ENCODE results near the gene BEND7.

Gene BEND7

DNA sequence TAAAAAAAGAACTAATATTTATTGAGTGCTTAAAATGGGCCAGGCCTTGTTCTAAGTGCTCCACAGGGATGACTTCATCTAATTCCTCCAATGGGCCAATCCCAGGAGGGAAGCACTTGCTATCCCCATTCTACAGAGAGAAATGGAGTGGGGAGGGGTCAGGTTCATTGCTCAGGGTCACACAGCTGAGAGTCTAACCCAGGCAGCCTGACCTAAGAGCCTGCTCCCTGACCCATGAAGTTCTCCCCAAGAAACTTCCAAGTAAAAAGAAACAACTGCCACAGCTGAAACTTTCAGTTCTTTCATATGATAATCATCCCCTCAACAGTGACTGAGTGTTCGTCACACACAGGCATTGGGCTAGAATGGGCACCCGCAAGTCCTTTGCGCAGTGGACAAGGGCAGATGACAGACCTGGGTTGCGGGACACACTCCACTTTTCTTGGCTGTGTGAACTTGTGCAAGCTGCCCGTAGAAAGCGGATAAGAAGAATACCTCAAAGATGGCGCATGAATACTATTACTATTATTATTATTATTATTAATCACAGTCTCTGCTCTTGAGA lies 39.7 kb downstream of the BEND7 start:
- DNase-seq (ENCODE audit: low read depth, low spot score): no peak
- H3K4me3 ChIP-seq (ENCODE audit: low read length): no peak overlapping the region

DNA sequence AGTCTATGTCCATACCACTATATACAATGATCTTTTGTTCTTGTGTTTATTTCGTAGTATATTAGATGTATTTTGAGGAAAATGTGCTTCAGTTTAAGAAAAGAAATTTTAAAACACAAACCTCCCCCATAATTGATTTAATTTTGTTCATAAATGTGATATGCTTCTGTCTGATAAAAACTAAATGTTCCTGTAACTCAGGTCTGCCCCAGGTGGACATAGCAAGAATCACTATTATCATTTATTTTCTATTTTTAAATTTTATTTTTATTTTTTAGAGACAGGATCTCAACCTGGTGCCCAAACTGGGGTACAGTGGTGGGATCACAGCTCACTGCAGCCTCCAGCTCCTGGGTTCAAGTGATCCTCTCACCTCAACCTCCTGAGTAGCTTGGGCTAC lies 43.2 kb downstream of the BEND7 start:
- DNase-seq (ENCODE audit: low read depth, low spot score): no peak
- H3K4me3 ChIP-seq (ENCODE audit: low read length): no peak overlapping the region

DNA sequence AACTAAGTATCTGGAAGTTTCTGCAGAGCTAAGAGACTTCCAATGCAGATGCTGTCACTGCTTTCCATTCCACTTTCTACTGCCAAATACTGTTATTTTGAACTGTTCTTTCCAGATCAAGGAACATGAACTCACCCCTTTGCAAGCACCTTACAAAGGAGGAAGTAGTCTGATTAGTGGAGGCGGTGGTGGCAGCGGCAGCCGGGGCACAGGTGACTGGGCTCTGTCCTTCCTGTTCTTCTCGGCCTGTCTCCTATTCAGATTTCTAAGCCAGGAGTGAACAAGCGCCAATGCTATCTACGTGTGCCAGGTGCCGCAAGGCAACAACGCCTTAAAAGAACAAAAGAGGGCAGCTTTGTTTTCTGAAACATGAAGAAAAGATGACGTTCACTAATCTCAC lies 44.9 kb downstream of the BEND7 start:
- no peak for DNase-seq (ENCODE audit: low read depth, low spot score)
- H3K4me3 ChIP-seq (ENCODE audit: low read length): no peak overlapping the region

DNA sequence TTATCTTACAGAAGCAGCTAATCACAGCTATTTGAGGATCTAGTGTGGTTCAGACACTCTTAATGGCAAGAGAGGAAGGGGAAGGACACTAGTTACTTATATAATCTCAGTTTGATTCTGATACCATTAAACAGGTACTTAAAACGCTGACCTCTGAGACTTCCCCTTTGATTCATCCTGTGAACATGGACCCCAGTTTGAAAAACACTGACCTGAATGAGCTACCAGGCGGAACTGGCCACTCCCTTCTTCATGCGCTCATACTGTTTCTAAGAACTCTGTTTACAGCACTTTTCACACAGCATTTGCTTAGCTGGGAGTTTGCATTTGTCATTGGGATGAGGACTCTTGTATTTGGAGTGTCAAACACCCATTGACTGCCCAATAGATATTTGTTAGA lies 45.7 kb downstream of the BEND7 start:
- H3K4me3 ChIP-seq (ENCODE audit: low read length): no peak overlapping the region
- no peak for DNase-seq (ENCODE audit: low read depth, low spot score)

DNA sequence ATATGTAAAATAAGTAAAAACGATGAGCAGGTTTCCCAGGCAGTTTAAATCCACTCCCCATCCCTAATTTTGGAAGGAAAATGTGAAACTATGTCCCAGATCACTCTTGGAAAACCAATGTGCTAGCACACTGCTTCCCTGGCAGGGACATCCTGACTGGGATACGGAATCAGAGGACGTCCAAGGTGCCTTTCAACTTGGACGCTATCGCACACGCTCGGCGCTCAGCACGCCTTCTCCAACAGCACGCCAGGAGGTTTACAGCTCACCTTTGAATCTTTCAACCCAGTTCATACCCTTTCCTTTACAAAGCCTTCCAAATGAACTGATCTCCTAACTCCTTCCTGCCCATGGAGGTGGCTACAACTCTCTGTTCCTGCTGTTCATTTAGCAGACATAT lies 47.1 kb downstream of the BEND7 start:
- no peak for DNase-seq (ENCODE audit: low read depth, low spot score)
- no peak overlapping the region for H3K4me3 ChIP-seq (ENCODE audit: low read length)

DNA sequence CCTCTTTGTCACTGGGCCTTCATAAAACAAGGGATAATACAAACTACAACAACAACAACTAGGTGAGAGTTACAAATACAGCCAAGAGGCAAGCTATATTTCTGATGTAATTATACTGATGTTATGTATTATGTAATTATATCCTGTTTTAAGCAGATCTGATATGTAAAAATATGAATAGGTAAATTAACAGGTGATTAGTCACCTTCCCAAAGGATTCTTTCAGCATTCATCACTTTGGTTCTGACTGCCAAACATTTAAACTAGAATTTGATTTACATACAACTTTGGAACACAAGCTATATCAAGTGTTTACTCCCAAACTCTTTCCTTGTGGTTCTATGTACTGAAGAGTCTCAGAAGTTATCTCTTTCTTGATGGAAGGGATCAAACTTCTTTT lies 53.7 kb downstream of the BEND7 start:
- H3K4me3 ChIP-seq (ENCODE audit: low read length): no peak overlapping the region
- DNase-seq (ENCODE audit: low read depth, low spot score): no peak

DNA sequence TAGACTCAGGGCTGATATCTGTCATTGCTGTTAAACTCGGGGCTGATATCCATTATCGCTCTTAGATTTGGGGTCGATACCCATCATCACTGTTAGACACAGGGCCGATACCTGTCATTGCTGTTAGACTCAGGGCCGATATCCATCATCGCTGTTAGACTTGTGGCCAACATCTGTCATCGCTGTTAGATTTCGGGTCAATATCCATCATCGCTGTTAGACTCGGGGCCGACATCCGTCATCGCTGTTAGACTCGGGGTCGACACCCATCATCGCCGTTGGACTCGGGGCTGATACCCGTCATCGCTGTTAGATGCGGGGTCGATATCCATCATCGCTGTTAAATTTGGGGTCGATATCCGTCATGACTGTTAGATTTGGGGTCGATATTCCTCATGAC lies 54.8 kb downstream of the BEND7 start:
- DNase-seq (ENCODE audit: low read depth, low spot score): no peak
- no peak overlapping the region for H3K4me3 ChIP-seq (ENCODE audit: low read length)

DNA sequence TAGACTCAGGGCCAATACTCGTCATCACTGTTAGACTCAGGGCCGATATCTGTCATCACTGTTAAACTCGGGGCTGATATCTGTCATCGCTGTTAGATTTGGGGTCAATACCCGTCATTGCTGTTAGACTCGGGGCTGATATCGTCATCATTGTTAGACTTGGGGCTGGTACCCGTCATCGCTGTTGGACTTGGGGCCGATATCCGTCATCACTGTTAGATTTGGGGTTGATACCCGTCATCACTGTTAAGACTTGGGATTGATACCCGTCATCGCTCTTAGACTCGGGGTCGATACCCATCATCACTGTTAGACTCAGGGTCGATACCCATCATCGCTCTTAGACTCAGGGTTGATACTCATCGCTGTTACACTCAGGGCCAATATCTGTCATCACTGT lies 56.5 kb downstream of the BEND7 start:
- no peak overlapping the region for H3K4me3 ChIP-seq (ENCODE audit: low read length)
- no peak for DNase-seq (ENCODE audit: low read depth, low spot score)

DNA sequence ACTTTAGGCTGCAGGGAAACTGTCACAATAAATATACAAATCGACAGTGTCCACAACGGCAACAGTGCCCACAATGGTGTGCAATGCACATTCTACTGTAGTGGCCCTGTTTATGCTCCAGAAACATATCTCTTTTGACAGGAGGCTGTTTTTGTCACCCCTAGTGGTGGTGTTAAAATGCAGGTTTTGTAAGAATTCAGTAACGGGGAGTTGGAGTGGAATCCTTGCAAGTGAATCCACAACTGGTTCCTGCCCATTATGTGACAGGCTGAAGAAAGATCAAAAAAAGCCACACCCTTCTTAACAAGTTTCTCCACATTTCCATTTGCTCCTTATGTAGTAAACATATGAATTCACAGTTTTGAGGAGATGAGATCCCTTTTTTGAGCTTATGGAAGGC lies 58.5 kb downstream of the BEND7 start:
- DNase-seq (ENCODE audit: low read depth, low spot score): no peak
- H3K4me3 ChIP-seq (ENCODE audit: low read length): no peak overlapping the region

DNA sequence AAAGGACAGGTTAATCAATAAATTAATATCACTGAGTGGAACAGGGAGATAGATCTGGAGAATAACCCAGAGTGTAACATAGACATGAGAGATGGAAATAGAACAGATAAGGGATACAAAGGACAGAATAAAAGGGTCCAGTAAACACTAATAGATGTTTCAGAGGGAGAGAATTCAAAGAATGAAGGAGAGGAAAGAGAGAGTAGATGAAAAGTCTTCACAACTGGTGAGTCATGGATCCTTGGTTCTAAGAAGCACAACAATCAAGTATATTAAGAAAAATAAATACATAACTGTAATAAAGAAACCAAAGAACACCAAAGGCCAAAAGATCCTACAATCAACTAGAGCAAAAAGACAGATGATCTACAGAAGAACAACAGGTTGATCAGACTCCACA lies 66.3 kb downstream of the BEND7 start:
- no peak for DNase-seq (ENCODE audit: low read depth, low spot score)
- no peak overlapping the region for H3K4me3 ChIP-seq (ENCODE audit: low read length)

DNA sequence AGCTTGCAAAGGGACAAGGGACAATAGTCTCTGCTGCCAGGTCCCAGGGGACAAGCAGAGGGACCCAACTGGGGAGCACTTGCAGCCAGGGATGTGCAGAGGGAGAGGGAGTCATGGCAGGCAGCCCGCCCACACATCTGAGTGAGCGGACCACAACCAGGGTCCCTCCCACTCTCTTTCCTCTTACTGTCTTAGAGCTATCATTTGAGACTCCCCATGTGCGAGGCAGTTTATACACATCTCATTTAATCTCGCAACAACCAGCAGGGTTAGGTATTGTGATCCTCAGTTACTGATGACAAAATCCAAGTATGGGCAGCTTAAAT lies 70.2 kb downstream of the BEND7 start:
- H3K4me3 ChIP-seq (ENCODE audit: low read length): no peak overlapping the region

DNA sequence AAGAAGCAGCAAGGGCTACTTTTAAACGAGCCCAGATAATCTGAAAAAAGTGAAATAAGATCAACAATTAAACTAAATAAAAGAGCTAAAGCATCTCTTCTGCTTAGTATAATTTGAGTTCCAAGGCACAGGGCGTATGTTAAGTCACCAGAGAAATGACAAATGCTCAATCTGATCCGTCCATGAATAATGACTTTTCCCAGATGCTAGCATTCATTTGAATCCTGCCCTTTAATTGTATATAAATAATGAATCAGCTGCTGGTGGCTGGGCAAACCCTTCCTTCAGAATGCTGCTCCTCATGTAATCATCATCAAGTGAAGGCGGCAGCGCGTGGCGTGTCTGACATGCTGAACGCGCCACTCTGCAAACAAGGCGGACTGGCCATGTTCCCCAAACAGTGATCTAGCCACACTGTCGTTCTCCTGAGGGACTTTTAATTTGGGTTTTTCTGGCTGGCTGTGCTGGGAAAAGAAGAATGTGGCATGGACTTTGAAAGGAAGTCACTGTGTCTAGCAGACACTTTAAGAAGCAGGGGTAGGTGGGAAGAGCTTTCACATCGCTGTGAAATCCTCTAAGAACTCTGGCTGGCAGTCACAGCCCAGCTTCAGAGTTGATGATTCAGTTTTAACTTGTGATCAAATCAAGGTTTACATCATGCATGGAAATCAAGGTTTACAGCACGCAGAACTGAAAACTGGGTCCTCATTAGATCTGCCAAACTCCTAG lies 70.7 kb downstream of the BEND7 start:
- DNase-seq (ENCODE audit: low read depth, low spot score): no peak

More for the DNA sequence above, 70.2 kb downstream of the BEND7 start:
- no peak for DNase-seq (ENCODE audit: low read depth, low spot score)

DNA sequence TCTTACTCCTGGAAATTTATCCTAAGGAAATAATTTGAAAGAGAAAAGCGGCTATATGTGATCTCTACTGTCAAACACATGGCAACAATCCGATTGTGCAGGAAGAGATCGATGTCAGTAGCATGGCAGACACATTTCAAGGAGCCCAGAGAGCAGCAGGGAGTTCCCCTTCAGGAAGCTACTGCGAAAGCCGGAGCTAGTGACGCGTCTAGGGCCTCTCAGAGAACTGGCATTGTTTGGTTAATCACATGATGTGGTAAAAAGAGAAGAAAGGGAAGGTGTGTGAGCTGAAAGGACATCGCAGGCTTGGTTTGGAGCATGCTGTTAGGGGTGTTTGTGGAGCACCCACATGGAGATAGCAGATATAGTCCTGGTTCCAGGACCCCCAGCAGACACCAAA lies 74.9 kb downstream of the BEND7 start:
- no peak for DNase-seq (ENCODE audit: low read depth, low spot score)
- H3K4me3 ChIP-seq (ENCODE audit: low read length): no peak overlapping the region

More for the DNA sequence above, 70.7 kb downstream of the BEND7 start:
- H3K4me3 ChIP-seq (ENCODE audit: low read length): no peak overlapping the region

DNA sequence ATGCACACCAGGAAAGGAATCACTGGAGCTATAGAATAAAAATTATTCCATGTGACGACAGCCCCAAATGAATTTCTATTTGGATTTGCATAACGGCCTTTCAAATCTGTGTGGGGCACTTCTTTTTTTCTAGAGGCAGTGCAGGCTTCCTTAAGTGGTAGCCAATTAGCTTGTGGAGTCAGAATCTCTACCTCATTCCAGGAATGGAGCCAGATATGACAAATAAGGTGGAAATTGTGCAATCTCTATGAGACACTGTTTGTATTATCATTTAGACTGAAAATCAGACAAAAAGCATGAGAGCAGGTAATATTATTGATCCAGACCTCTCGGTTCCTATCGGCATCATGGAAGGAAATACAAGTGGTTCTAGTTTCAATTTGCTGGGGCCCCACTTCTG lies 78.7 kb downstream of the BEND7 start:
- no peak for DNase-seq (ENCODE audit: low read depth, low spot score)
- H3K4me3 ChIP-seq (ENCODE audit: low read length): no peak overlapping the region

DNA sequence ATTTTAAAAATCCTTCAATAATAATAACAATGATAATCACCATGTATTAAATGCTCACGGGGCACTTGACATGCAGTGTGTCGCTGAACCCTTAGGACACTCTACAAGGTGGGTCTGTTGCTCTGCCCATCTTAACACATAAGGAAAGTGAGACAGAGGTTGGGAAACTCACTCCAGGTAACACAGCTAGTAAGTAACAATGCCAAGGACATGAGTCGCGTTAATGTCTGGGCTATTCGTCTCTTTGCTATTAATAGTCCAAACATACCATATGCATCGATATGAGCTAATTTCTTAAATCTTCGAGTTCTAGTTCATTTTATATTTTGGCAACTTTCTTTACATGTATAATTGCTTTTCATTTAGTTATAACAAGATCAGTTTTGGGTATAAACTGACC lies 79.5 kb downstream of the BEND7 start:
- no peak overlapping the region for H3K4me3 ChIP-seq (ENCODE audit: low read length)
- DNase-seq (ENCODE audit: low read depth, low spot score): no peak

DNA sequence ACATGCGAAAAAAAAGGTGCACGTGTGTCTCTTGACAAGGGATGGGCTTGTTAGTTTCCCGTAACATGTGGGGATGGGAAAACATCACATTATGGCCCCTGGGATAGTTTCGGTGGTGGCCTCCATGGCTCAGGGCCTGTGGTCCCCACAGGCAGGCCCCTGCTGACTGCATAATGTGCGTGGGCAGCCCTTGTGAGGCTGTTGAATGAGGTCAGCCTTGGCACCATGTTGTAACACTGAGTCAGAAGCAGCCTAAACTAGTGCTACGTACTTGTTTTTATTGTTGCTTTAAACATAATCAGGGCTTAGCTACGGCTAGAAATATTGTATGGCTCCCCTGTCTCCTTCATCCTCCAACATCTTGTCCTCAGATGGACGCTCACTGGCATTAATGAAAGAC lies 80.6 kb downstream of the BEND7 start:
- DNase-seq (ENCODE audit: low read depth, low spot score): no peak
- H3K4me3 ChIP-seq (ENCODE audit: low read length): no peak overlapping the region

DNA sequence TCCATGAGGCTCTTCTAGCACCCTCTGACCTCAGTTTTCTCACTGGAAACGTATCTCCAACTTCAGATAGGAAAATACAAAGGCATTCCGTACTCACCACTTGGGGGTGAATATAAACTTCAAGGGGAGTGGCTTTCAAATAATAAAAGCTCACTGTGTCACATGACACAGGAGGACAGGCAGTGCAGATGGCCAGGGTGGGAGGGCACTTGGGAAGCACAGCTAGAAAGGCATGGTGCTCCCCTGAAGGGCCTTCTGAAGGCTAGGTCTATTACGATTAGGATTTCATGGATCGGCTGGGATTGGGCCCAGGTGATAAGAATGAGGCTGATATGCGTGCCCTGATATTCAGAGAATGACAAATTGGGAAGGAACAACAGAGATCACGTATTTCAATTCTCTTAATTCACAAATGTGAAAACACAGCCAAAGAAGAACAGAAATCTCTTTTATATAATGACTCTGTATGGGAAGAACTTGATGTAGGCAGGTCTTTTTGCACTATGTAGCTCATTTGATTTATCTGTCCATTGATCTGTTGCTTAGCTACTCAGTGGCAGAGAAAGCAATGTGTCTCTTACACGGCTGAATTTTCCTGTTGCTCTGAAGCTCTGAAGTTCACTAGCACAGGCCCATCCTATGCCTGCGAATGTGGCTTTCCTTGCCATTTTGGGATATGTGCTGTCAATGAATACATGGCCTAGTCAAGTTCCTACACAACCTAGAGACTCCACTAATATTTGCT lies 83.0 kb downstream of the BEND7 start:
- H3K4me3 ChIP-seq (ENCODE audit: low read length): no peak overlapping the region
- no peak for DNase-seq (ENCODE audit: low read depth, low spot score)

DNA sequence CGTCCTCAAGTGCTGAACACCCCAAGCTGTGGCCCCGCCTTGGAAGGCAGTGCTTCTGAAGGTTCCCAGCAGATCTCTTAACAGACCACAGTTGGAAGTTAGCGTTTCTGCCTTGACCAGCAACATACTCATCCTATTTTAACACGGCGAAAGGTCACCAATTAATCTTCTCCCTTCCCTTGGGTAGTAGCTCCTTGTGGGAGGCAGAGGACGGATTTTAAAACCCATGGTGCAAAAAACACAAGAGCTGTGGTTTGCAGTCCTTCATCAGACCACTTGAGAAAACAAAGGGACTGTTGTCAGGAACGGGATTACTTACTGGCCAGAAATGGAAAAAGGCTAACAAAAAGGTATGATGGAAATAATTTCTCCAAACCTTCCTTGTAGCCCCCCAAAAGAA lies 87.3 kb downstream of the BEND7 start:
- DNase-seq (ENCODE audit: low read depth, low spot score): no peak

DNA sequence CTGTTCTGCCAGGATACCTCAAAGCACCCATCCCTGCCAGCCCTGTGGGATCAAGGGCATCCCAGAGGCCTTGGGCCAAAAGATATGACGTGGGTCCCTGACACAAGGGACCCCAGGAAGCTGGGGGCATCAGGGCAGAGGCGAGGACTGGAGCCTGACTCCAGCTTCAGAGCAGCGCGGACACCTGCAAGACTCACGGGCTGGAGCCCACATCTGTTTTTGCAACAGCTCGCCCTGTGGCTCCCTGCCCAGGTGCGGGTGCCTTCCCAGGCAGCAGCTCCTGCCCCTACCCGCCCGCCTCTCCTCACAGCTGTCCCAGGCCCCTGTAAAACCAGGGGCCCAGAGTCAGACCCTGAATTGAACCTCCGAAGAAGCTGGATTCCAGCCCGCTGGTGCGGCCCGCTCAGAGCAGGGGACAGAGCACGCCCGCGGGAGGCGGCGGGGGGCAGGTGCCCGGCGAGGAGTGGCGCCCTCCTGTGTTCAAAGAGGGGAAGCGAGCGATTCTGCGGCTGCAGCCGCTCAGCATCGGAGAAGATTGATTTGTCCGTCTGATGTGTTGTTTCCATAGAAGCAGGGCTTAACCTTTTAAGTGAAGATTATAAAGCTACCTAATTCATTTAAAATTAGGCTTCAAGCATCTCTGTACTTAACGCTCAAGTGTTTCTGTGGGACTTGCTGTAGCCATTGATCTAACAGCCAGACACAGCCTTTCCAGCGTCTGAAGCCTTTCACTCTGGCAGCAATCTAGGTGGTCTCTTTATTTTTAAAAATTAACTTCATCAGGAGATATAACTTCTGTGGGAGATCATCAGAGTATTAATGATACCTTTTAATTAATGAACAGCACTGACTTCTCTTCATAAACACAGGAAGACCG lies 88.4 kb downstream of the BEND7 start:
- no peak for DNase-seq (ENCODE audit: low read depth, low spot score)
- peak overlapping the region; percentile 18 for H3K4me3 ChIP-seq (ENCODE audit: low read length)

More for the DNA sequence above, 87.3 kb downstream of the BEND7 start:
- H3K4me3 ChIP-seq (ENCODE audit: low read length): no peak overlapping the region

Measured in Jurkat, Clone E6-1 (cell line).